Epidermal melanocyte (primary cell): ENCODE measurements around the gene PPP4R4.
"Not testable (repeated sequence)": the region's sequence is repeated elsewhere in the genome, so short reads cannot be mapped to it uniquely, and the experiment has no call there.

Experiments used
- DNase-seq: peaks from one replicate; pipeline ENCODE4 v3.0.0; 2011; ENCODE audit warnings: low spot score; ENCODE audit not compliant: insufficient read length

Gene PPP4R4

DNA sequence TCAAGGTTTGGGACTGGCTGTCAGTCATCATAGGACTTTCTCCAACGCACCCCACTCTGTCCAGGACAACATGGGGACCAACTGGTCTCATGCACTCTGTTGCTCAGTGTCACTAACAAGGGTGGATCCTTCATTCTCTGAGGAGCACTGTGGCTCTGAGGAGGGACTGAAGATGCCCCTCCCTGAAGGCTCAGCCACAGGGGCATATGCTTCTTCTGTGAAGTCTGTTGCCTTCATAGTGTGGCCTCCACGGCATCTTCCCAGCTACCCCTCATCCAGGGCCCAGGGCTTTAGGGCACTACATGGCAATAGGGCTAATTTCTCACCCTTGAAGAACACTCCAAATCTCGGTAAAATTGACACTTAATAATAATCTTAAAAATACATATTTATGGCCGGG is 30.4 kb upstream of the PPP4R4 start:
- DNase-seq = no peak

DNA sequence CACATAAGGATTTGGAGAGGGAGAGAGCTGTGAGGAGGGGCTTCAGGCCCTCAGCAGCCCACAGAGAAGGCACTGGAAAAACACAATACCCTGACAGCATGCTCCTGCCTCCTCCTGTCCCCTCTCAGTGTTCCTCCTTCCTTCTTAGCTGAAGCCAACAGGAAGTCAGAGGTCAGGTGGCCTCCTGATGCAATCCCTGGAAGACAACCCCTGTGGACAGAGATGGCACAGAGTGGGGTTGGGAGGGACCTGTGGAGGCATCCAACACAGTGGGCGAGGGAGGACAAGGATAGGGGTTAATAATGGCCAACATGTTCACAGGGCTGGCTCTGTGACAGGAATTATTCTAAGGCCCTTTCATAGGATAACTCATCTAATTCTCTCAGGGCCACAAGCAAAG is 29.4 kb upstream of the PPP4R4 start:
- DNase-seq = no peak

DNA sequence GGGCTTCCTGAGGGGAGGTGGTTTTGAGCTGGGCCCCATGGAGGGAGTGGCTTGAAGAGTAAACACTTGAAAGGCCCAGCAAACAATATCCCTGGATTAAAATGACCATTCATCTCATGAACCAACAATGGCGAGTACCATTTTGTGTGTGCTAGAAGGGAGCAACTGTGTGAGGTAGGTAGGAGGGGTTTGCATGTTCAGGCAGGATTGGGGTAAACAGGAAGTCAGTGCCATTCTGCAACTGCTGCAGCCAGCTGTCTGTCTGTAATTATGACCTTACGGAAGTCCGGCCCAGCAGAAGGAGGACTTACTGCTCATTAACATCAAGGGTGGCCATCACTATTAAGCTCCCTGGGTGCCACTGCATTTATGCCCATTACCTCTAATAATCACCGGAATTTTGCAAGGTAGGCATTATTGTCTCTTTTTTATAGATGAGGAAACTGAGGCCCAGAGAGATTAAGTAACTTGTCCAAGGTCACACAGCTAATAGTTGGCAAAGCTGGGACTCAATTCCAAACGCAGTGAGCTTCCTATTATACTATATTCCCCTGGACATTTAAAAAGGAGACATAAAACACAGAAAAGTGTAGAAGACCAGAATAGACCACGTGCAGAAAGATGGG is 28.1 kb upstream of the PPP4R4 start:
- no peak for DNase-seq

DNA sequence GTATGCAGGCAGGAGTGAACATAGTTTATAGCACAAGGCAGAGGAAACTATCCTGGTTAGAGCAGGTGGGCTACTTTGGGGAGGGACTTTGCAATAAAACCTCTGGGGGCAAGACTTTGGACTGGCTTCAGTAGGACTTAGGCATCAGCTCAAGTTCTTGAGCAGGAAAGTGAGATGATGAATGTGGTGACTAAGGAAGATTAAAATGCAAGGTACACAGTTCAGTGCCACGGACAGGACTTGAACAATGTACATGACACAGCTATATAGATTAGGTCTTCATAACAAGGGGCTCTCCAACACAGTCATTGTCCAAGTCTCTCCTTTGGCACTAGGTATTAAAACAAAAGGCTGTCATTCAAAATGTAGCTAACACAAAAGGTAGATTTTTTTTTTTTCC is 21.4 kb upstream of the PPP4R4 start:
- no peak for DNase-seq

DNA sequence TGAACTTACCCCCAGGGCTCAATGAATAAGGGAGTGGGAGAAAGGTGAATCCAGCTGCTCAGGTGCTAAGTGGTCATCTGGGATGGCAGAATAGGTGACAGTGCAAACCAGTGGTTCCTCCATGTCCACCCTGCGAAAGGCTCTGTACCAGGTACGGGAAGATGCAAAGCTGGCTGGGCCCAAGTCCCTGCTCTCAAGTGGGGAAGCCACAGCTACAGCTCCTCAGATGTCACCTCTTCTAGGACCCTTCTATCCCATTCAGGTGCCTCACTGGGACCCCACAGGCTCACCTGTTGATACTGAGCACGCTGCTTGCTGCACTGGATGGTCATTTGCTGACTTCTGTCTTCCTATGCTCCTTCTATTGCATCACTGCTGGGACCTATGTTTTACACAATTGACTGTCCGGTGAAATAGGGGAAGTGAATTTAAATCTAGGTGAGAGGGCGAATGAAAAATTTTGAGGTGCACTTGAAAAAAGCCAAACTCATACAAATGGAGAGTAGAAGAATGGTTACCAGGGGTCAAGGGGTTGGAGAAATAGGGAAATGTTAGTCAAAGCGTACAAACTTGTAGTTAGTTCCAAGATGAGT is 20.3 kb upstream of the PPP4R4 start:
- DNase-seq = no peak

DNA sequence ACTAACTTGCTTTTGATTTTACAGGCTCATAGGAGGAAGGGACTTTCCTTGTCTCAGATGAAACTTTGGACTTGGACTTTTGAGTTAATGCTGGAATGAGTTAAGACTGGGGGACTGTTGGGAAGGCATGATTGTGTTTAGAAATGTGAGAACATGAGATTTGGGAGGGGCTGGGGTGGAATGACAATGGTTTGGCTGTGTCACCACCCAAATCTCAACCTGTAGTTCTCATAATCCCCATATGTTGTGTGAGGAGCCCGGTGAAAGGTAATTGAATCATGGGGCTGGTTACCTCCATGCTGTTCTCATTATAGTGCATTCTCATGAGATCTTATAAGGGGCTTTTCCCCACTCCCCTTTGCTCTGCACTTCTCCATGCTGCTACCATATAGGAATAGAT is 18.0 kb upstream of the PPP4R4 start:
- not testable (repeated sequence) for DNase-seq

DNA sequence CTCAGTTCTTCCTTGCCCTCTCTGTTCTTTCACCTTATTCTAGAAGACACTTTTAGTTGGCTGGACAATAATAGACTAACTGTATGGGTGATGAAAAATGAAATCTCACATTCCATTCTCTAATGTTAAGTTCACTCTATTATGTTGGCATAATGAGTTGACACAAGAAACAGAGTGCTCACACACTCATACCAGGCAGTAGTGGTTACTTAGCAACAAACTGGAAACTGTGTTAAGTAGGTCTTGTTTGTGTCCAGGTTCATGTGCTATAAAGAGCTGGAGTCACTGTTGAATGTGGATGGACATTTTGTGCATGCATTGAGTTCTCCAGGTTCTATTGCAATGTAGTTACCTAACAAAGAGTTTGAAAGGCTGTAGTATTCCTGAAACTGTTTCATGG is 16.9 kb upstream of the PPP4R4 start:
- no peak for DNase-seq

DNA sequence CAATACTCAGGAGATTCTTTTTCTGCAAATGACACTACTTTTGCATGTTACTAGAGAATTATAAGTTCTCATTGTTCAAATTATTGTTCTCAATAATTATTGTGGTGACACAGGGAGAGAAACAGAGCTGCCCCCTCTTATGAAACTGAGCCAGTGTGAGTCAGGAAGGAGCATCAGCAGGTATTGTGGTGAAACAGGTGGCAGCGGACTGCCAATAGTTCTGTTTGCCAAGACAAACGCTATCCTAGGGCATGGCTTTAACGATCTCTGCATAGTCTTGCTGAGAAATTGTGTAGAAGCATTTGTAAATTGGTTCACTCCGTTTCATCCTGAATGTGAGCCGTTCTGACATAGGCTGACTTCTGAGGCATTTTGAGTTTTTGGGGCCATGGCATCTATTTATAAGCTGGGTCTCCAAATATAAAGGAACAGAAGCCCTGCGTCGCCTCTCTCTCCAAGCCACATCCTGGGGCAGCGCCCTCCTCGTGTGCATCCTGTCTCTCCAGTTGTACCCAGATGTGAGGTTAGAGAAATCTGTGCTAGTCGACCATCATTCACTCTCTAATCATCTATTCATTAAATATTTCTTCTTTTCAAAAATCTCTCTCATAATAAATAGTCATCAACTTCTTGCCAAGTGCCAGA is 15.8 kb upstream of the PPP4R4 start:
- no peak for DNase-seq

DNA sequence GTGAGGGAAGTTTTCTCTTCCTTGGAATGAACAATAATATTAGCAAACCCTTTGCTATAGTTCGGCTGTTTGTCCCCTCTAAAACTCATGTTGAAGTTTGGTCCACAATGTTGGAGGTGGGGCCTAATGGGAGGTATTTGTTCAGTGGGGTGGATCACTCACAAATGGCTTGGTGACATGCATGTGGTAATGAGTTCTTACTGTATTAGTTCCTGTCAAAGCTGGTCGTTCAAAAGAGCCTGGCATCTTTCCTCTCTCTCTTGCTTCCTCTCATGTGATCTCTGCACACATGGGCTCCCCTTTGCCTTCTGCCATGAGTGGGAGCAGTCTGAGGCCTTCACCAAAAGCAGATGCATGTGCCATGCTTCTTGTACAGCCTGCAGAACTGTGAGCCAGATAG is 13.1 kb upstream of the PPP4R4 start:
- no peak for DNase-seq

DNA sequence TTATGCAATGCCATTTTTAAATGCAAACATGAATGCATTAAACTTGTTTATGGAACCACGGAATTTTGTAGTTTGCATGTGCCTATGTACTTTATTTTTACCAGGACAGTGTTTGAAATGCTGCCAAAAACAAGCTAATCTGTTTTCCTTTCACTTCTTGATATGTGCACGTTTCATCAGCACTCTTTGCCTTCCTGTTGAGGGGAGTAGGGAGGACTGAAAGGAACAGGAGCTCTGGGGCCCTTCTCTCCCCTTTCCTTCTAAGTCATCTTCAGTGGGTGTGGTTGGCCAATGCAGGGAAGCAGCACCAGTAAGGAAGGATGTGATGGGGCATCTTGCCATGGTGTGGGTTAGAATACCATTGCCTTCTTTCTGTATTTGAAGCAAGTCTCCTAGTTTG is 12.1 kb upstream of the PPP4R4 start:
- no peak for DNase-seq

DNA sequence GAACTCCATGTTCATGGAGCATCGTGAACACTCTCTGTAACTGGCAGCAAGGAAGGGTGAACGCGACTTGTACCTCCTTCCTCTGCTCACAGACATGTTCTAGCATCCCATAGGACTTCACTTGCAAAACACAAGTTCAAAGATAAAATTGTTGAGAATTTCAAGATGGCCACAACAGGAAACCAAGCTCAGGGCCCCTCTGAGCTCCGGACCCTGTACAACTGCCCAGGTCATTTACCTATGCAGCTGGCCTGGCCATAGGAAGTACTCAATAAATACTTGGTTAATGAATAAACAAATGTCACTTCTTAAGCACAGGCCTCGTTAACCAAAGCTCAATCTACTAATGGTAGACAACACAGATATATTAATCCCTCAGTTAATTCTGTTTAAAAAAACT is 11.7 kb upstream of the PPP4R4 start:
- DNase-seq = no peak

DNA sequence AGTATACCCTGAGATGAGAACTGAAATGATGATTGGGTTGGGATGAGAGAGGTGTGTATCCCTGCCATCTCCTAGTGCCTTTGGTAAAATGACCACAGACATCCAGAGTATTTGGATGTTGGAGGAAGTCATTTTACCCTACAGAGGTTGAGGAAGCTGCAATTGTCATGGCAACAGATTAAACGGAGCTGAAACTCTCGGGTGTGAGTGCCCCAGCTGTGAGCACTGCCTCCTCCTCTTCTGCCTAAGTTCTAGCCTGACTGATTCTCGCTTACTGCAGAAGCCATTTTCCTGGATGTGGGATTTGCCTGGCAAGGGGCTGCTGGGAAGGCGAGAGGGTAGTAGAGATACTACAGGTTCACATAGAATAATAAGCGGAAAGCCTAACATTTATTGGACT is 10.3 kb upstream of the PPP4R4 start:
- DNase-seq = no peak

DNA sequence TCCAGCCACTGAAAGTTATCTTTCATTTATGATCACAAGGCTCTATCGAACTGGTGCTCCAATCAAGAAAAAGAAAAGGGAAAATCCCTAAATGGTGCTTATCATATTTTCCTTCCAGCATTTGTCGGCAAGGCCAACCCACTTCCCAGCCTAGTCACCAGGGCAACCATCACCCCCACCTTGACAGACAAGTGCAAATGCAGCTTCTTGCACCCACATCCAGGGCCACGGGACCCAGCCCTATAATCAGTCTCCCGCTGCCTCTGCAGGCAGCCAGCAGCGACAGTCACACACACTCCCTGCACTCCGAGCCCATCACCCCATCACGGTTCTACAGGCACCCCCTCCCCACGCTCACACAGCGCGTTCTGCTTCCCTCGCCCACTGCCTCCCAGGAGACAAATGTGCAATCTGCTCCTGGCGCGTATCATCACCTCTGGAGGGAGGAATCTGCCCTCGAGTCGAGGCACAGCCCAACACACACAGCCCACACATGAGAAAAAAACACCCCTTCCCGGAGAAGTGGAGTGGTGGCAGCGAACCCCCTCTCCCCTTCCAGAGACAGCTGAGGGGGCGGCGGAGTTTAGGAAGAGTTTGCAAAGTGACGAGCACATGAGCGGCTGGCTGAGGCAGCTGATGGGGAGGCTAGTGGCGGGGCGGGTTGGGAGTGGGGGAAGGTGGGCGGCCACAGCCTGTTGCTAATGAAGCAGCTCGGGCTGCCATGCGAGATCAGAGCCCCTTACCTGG is 9.3 kb upstream of the PPP4R4 start:
- DNase-seq = no peak

DNA sequence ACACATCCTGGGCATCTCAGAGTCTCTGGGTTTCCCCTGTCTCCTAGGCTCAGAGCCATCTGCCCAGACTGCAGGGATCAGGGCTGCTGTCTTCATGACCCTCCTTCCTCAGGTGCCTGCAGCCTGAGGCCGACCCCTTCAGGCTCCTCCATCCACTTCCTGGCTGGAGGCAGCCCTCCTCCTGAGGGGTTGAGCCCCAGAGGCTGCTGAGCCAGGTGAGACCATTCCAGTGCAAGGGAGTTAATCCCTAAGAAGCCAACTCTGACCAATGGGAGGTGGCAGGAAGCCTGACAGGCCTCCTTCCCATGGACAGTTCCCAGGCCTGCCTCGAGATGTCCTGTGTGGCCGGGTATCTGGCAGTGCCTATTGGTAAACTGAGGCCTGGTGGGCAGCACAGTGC is 8.4 kb upstream of the PPP4R4 start:
- no peak for DNase-seq

DNA sequence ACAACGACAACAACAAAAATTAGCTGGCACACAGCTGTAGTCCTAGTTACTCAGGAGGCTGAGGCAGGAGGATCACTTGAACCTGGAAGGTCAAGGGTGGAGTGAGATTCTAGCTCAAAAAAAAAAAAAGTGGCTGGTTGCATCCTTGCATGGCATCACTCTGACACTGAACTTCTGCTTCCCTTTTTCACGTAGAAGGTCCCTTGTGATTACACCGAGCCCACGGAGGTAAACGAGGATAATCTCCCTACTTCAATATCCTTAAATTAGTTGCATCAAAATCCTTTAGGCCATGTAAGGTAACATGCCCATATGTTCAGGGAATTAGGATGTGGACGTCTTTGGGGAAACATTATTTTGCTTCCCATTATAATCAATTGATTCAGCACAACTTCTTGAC is 4.0 kb upstream of the PPP4R4 start:
- no peak for DNase-seq

DNA sequence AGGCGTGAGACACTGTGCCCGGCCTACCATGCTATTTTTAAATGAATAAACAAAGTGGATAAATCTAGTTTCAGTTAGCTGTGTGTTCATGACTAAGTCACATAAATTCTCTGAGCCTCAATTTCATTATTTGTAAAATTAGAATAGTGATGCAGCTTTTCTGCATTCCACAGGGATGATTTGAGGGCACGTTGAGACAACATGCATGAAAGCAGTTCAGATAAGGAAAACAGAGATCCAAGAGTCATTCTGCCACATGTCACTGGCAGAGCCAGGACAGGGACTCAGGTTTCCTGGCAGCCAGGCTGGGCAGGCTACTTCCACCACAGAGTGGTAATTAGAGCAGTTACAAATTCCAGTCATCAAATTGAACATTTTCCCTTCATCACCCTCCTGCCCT is 2.9 kb upstream of the PPP4R4 start:
- DNase-seq = no peak

DNA sequence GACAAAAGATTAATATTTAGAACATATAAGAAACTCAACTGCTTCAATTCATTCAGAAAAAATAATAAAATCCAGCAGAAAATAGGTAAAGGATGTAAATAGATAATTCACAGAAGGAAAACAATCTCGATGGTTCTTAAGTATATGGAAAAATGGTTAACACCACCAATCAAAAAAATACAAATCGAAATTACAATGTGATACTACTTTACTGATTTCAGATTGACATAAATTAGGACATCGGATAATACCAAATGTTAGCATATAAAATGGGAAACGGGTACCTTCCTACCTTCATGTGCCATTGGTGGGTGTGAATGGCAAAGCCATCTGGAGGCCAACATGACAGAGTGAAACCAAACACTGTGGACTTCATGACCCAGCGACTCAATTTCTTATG is 1.6 kb upstream of the PPP4R4 start:
- no peak for DNase-seq

DNA sequence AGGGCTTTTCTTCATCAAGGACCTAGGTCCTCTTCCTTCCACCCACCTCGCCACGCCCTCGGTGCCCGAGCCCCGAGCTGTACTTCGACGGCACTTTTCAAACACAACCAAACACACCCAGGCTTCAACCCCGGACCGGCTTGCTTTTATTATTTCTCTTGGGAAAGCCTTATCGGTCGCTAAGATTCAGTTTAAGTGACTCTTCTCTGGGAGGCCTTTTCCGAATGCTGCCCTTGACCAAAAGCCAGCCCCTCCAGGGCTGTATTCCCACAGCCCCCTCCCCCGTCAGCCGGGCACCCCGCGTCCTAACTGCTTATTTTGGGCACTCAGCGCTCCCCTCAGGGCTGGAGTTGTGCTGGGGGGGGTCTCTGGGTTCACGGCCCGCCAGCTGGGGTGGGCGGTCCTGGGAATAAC is 644 bp upstream of the PPP4R4 start:
- no peak for DNase-seq

DNA sequence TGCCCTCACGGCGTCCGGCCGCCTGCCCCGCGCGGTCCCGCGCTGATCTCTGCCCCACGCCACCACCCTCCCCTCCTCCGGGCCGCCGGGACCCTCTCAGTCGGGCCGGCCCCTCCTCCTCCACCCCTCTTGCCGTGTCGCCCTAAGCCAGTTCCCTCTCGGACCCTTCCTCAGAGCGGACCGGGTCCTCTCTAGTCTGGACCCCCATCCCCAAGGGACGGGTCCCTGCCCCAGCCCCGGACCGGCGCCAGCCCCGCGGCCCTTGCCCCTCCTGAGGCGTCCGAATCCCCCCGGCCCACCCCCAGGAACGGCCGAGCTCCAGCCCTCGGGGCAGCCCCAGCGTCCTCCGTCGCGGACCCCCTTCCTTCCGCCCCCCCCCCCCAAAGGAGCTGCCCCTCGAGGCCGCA is 485 bp downstream of the PPP4R4 start:
- no peak for DNase-seq

DNA sequence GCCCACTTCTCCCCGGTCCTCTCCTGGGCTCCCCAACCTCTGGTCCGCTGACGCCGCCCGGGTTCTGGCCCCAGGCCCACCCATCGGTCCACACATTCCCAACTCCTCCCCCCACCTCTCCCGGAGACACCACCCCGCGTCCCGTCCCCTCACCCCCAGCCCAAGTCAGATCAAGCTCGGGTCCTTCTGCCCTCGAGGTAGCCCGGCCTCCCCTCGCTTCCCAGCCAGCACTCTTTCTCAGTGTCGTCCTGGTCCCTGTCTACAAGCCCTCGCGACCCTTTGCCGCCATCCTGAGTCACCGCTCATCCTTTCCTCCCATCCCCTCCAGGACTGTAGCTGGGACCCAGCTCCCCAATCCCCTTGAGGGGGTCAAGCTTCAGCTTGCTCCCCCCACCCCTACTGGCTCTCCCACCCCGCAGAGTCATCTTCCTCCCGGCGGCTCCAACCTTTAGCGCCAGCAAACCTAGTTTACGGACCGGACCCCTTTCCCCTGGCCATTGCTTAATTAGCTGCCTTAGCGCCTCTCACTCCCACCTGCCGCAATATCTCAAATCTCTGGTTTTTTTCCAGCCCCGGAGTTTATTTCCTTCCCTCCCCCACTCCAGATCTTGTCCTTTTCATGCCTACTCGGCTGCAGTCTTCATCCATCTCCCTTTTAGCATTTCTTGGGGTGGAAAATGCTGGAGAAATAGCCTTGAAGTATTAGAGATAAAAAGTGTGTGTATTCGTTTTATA is 1.1 kb downstream of the PPP4R4 start:
- no peak for DNase-seq

DNA sequence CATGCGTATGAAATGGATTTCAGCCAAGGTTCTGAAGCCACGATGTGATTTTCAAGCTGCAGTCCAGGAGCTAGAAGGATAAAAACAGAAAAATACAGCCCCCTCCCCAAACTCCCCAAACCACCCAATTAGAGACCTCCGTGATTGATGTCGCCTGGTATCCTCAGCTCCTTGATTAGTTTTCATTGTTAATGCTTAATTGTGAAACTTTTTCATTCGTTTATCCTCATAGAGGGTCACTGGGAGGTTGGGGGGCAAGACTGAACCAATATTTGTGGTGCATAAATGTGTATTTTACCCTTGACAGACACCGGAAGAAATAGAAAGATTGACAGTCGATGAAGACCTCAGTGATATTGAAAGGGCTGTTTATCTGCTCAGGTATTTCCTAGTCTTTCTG is 1.6 kb downstream of the PPP4R4 start:
- no peak for DNase-seq

DNA sequence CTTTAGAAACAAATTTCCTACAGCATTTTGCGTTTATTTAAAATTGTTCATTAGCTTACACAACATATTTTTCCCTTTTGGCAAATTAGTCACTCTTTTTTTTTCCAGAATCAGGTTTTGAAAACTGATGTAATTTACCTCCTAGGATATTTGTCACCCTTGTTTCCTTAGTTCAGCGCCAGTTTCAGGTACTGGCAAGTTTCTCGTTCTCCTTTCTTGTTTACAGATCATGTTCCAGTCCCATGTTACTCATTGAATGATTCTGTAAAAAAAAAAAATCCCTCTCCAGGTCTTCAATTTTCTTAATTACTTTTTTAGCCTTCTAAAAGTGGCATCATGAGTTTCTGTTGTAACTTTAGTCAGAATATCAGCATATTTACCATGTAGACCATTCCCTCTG is 2.7 kb downstream of the PPP4R4 start:
- DNase-seq = no peak
